Osteocyte (in vitro differentiated cells): ENCODE data around the gene LGALS7. TPM values are rescaled to one million over a fixed set of nuclear protein-coding genes. Genes with fewer than 3 reads are reported as not detected.
"Not testable (repeated sequence)": the region's sequence is repeated elsewhere in the genome, so short reads cannot be mapped to it uniquely, and the experiment has no call there.

Experiments
- DNase-seq: peaks from one replicate; pipeline ENCODE4 v3.0.0; 2021; ENCODE audit warnings: mixed read lengths; ENCODE audit not compliant: unreplicated experiment; ENCODE audit errors: extremely low spot score
- H3K27ac Mint-ChIP-seq: one replicate; pipeline ENCODE4 v1.8.0; 2021; ENCODE audit warnings: mild to moderate bottlenecking, mixed read lengths; ENCODE audit not compliant: unreplicated experiment
- H3K27me3 Mint-ChIP-seq: one replicate; pipeline ENCODE4 v1.8.0; 2021; ENCODE audit warnings: mixed read lengths; ENCODE audit not compliant: unreplicated experiment
- H3K36me3 Mint-ChIP-seq: one replicate; pipeline ENCODE4 v1.8.0; 2021; ENCODE audit warnings: mixed read lengths; ENCODE audit not compliant: unreplicated experiment
- H3K4me1 Mint-ChIP-seq: one replicate; pipeline ENCODE4 v1.8.0; 2021; ENCODE audit warnings: mixed read lengths; ENCODE audit not compliant: unreplicated experiment
- H3K4me3 Mint-ChIP-seq: one replicate; pipeline ENCODE4 v1.8.0; 2021; ENCODE audit warnings: mild to moderate bottlenecking, moderate library complexity, mixed read lengths; ENCODE audit not compliant: unreplicated experiment
- H3K9me3 Mint-ChIP-seq: one replicate; pipeline ENCODE4 v1.8.0; 2021; ENCODE audit warnings: mixed read lengths; ENCODE audit not compliant: unreplicated experiment
- CTCF ChIP-seq: fragments of 200-600 bp; sonication (generic); IDR thresholded peaks from 2 replicates; pipeline ENCODE4 v1.5.0; 2021; ENCODE audit warnings: antibody characterized with exemption, mild to moderate bottlenecking, moderate library complexity
- total RNA-seq: library from RNA; stranded (reverse); gene quantifications from 2 replicates; pipeline ENCODE4 v1.2.1, GENCODE V29; 2021

LGALS7 gene
- total RNA-seq, 1 donor from 2014 or later: not detected

- TF ChIP-seq CTCF: peak; percentile 70
- H3K4me3 Mint-ChIP-seq: no peak overlapping the region
Observed at GRCh38 chr19:38769635-38770211, 3.6 kb downstream of the LGALS7 start.

GRCh38 chr19:38766276-38767047, 6.9 kb downstream of the LGALS7 start:
- Mint-ChIP-seq H3K27me3 (no peaks in the 10 kb centered on the region), H3K36me3 (no peaks in the 10 kb centered on the region), H3K9me3 (no peaks in the 10 kb centered on the region), H3K4me1 (no peaks in the 10 kb centered on the region), H3K4me3 (no peak overlapping the region), H3K27ac (no peak overlapping the region)
- no peak for TF ChIP-seq CTCF
- no peak for DNase-seq

More at GRCh38 chr19:38769635-38770211, 3.6 kb downstream of the LGALS7 start:
- H3K9me3 Mint-ChIP-seq: no peaks in the 10 kb centered on the region
- H3K27me3 Mint-ChIP-seq: no peaks in the 10 kb centered on the region
- no peaks in the 10 kb centered on the region for H3K4me1 Mint-ChIP-seq
- no peak overlapping the region for H3K27ac Mint-ChIP-seq
- DNase-seq: peak; percentile 88
- no peaks in the 10 kb centered on the region for H3K36me3 Mint-ChIP-seq

GRCh38 chr19:38765214-38765613, 8.1 kb downstream of the LGALS7 start:
- TF ChIP-seq CTCF: no peak

GRCh38 chr19:38763795-38764220, 9.5 kb downstream of the LGALS7 start:
- TF ChIP-seq CTCF: no peak
- no peak for DNase-seq
- Mint-ChIP-seq H3K36me3 (no peaks in the 10 kb centered on the region), H3K4me3 (no peak overlapping the region), H3K27ac (no peak overlapping the region), H3K4me1 (no peaks in the 10 kb centered on the region), H3K27me3 (no peaks in the 10 kb centered on the region), H3K9me3 (no peaks in the 10 kb centered on the region)

More at GRCh38 chr19:38765214-38765613, 8.1 kb downstream of the LGALS7 start:
- no peaks in the 10 kb centered on the region for H3K4me1 Mint-ChIP-seq
- no peaks in the 10 kb centered on the region for H3K9me3 Mint-ChIP-seq
- no peak for DNase-seq
- no peaks in the 10 kb centered on the region for H3K36me3 Mint-ChIP-seq
- no peak overlapping the region for H3K4me3 Mint-ChIP-seq
- H3K27me3 Mint-ChIP-seq: no peaks in the 10 kb centered on the region
- no peak overlapping the region for H3K27ac Mint-ChIP-seq

- H3K27me3 Mint-ChIP-seq, H3K4me3 Mint-ChIP-seq, H3K4me1 Mint-ChIP-seq, H3K9me3 Mint-ChIP-seq, H3K27ac Mint-ChIP-seq, H3K36me3 Mint-ChIP-seq, DNase-seq: not testable (repeated sequence)
Observed at GRCh38 chr19:38761884-38762389, 11.4 kb downstream of the LGALS7 start.

GRCh38 chr19:38760805-38761517, 12.4 kb downstream of the LGALS7 start:
- not testable (repeated sequence) for DNase-seq, H3K27me3 Mint-ChIP-seq, H3K4me3 Mint-ChIP-seq, H3K36me3 Mint-ChIP-seq, H3K27ac Mint-ChIP-seq, H3K4me1 Mint-ChIP-seq, H3K9me3 Mint-ChIP-seq
